Measurements from ENCODE around the gene SMG1. TPM values are rescaled to one million over a fixed set of nuclear protein-coding genes. Genes with fewer than 3 reads are reported as not detected.

Gene SMG1
- total RNA-seq, 4 donors from 2014 or later, result 65.2 to 88.9 (median 69.1) TPM

DNA sequence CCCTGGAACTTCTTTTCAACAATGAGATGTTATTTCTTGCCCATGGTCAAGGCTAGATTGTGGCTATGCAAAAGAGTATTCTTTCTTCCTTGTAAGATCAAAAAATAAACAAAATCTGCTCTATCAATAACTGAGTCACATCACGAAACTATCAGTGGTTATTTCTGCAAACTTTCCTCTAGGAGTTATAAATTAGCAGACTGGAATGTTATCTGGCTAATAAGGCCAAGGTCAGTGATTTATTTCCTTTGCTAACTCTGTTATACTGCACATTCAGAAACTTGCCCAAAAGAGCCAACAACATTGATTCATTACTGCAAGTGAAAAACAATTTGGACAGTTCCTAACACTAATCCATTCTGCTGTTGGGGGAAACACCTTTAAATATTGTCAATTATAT, 129.8 kb downstream of the SMG1 start:
- Histone ChIP-seq H3K4me1 (peaks cover 20 to 31% (median 24%) of the 10 kb centered on the region in 4 donors), H3K27me3 (no peaks in the 10 kb centered on the region), H3K27ac (replicated peaks in 1 of 4) (no peak overlapping the region), H3K4me3 (no peak overlapping the region), H3K9me3 (no peaks in the 10 kb centered on the region), H3K36me3 (peaks cover 32 to 70% (median 49%) of the 10 kb centered on the region in 4 donors)
- intact Hi-C loops (cut with DNase I), result loop anchor here (10.0 kb wide), 1 partner anchor 728 kb away; the partner anchor contains the start of genes CCP110 and GDE1
- no peak for DNase-seq (ENCODE audit: extremely low spot score)
- WGBS, result 86% methylated on average over 1 of the region's 1 CpG
- no peak for TF ChIP-seq CTCF (IDR thresholded peaks at IDR 0.05)
- no peak for TF ChIP-seq POLR2AphosphoS5 (IDR thresholded peaks at IDR 0.05)
- no peak for TF ChIP-seq EP300 (IDR thresholded peaks at IDR 0.05)
- TF ChIP-seq POLR2A (IDR thresholded peaks at IDR 0.05; ENCODE audit: low read depth), result no peak

DNA sequence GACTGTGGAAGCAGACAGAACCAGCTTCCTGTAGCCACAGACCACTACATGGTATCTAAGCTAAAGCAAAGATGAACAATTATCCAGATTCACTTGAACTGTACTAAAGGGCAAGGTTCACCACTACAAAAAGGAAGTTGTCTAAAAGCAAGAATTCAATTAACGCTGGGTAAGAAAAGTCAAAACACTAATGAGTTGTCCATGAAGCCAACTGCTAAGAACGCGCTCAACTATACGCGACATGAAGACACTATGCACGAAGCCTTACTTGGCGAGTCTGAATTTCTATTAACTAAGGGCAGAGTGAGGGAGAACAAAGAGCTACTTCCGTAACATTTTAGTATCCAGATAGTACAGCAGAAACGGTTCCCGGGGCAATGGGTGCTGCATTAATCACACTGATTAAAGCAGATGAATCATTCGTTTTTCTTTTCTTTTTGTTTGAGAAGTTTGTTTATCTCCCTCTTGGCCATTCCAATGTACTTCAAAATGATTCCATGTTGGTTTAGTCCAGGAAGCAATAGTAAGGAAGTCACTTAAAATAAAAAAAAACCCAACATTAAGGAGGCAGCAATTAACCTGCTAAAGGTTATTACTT, 133.3 kb downstream of the SMG1 start:
- intact Hi-C loops (cut with DNase I), result loop anchor here (10.0 kb wide), 1 partner anchor 732 kb away; the partner anchor contains the start of genes CCP110 and GDE1
- TF ChIP-seq POLR2AphosphoS5 (IDR thresholded peaks at IDR 0.05) (no peak), POLR2A (IDR thresholded peaks at IDR 0.05; ENCODE audit: low read depth) (no peak), EP300 (IDR thresholded peaks at IDR 0.05) (no peak), CTCF (IDR thresholded peaks at IDR 0.05) (no peak)
- no peak for DNase-seq (ENCODE audit: extremely low spot score)
- no peaks in the 10 kb centered on the region for H3K27me3 ChIP-seq
- peaks cover 15 to 24% (median 21%) of the 10 kb centered on the region in 4 donors for H3K4me1 ChIP-seq
- 91% methylated on average over 11 of the region's 11 CpGs for WGBS
- no peak overlapping the region for H3K4me3 ChIP-seq
- H3K9me3 ChIP-seq, result no peaks in the 10 kb centered on the region
- no peak overlapping the region for H3K27ac ChIP-seq (replicated peaks in 1 of 4)
- peaks cover 32 to 77% (median 52%) of the 10 kb centered on the region in 4 donors for H3K36me3 ChIP-seq

DNA sequence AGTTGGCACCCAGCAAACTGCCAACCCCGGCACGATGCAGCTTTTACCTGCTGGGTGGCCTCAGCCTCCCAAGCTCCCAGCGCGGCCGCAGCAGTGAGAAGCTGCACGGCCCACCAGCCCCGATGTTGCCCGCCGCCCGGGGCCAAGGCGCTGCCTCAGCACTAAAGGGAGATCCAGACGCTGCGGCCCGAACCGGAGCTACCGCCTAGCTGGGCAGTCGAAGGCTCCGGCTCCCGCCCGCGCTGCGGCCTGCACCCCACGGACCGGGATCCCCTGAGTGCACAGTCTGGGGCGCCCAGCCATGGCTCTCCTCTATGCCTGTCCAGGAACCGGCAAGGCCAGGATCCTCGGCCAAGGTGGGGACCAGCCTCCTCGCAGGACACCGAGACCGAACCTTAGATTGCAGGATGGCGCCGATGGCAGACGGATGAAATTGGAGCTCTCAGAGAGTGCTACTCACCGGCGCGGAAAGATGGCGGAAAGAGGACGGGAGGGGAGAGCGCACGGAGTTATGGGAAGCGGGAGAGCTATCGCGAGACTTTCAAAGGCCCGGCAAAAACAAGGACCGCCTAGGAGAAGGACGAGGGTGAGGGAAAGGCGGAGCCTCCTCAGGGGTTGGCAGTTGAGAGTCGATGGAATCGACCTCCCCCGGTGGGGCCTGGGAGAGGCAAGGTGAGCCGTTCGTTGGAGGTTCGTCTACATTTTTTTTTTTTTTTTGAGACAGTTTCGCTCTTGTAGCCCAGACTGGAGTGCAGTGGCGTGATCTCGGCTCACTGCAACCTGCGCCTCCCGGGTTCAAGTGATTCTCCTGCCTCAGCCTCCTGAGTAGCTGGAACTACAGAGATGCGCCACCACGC, 136.1 kb downstream of the SMG1 start, which contains the start of gene RPS15A:
TSS of gene RPS15A (minus strand) at position 485 of the 857 bp plus-strand sequence. CDS start 1,221 bp downstream, outside the sequence.
- Histone ChIP-seq H3K27me3 (no peaks in the 10 kb centered on the region), H3K9me3 (no peaks in the 10 kb centered on the region), H3K4me3 (peak within 1 kb of the TSS; percentile 69 to 94 (median 83)), H3K36me3 (peaks cover 38 to 76% (median 60%) of the 10 kb centered on the region in 4 donors), H3K4me1 (peaks cover 42 to 51% (median 49%) of the 10 kb centered on the region in 4 donors), H3K27ac (replicated peaks in 1 of 4) (peak within 1 kb of the TSS; percentile 82 to 90 (median 86))
- intact Hi-C loops (cut with DNase I), result loop anchor here (10.0 kb wide), 1 partner anchor 735 kb away; the partner anchor contains the start of genes CCP110 and GDE1
- TF ChIP-seq EP300 (IDR thresholded peaks at IDR 0.05) (no peak), CTCF (IDR thresholded peaks at IDR 0.05) (peak in 1 of 3 experiments; percentile 17), POLR2A (IDR thresholded peaks at IDR 0.05; ENCODE audit: low read depth) (peak; percentile 80), POLR2AphosphoS5 (IDR thresholded peaks at IDR 0.05) (peak; percentile 96)
- peak; percentile 98 for DNase-seq (ENCODE audit: extremely low spot score)
- 5% methylated on average over 51 of the region's 60 CpGs for WGBS

DNA sequence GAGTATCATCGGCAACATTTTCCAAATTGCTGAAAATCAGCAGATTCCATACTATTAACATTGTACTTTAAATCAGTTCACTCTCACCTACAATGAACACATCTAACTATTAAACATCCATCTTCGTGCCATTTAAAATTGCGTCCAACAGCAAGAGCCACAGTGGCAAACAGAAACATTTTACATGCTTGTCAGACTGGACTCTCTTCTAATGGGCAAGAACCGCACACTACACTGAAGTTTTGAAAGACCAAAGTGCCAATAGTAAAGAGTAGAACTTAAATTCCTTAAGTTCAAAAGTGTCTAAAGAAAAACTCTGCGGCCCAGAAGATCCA, 136.7 kb downstream of the SMG1 start:
- H3K4me1 ChIP-seq, result peaks cover 46 to 57% (median 55%) of the 10 kb centered on the region in 4 donors
- TF ChIP-seq POLR2A (IDR thresholded peaks at IDR 0.05; ENCODE audit: low read depth) (no peak), CTCF (IDR thresholded peaks at IDR 0.05) (no peak), POLR2AphosphoS5 (IDR thresholded peaks at IDR 0.05) (no peak), EP300 (IDR thresholded peaks at IDR 0.05) (no peak)
- no peaks in the 10 kb centered on the region for H3K9me3 ChIP-seq
- peak overlapping the region; percentile 69 to 94 (median 83) for H3K4me3 ChIP-seq
- H3K27me3 ChIP-seq, result no peaks in the 10 kb centered on the region
- WGBS, result 2% methylated on average over 5 of the region's 5 CpGs
- peak overlapping the region; percentile 82 to 90 (median 86) for H3K27ac ChIP-seq (replicated peaks in 1 of 4)
- intact Hi-C loops (cut with DNase I), result no loop called here
- DNase-seq (ENCODE audit: extremely low spot score), result no peak
- peaks cover 37 to 76% (median 59%) of the 10 kb centered on the region in 4 donors for H3K36me3 ChIP-seq
